Measurements from ENCODE around the gene SLC25A19. TPM values are rescaled to one million over a fixed set of nuclear protein-coding genes. Genes with fewer than 3 reads are reported as not detected.

SLC25A19 gene
- total and polyA plus RNA-seq, 10 of the 15 experiments (the other 5 are each of a cell fraction or from before 2014, with no cell fraction given): 32.9 to 91.6 (median 53.7) TPM

DNA sequence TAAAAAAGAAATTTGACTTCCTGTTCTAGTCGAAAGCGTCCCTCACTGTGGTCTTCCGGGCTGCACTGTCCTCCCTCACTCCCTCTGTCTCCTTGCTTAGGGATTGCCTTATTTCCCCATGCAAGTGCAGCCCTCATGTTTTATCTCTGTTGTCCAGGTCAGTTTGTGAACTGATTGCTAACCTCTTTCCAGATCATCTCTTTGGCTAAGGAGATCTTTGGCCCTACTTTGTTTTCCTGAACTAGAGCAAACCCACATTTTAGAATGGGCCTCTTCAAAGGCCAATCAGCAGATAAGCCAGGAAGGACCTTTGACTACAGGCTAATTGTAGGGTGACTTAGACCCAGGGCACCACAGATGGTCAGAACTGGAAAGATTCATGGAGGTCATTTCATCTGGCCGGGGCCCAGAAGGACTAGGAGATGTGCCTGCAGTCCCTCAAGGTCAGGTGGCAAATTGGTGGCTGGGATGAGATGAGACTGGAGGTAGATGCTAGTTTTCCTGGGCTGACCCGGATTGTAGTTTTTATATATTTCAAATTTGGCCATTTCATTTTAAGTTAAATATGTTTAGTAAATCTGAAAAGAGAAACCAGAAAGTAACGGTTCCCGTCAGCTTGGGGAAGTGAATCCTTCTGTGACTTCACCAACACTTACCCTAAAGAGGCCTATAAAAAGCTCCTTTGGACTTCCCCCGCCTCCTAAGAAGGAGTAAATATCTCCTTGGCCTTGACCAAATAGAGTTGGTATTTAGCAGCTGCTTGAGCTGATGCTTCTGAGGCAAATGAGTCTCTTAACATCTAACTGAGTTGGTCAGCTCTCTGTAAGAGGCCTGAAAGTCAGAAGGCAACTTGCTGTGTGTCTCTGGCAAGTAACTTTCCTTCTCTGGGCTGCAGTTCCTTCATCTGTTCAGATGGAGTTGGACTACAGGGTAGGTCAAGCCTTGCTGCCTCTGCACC is 6.2 kb upstream of the SLC25A19 start:
- FAIRE-seq: peak; percentile 84
- TF ChIP-seq, protein P1, sequence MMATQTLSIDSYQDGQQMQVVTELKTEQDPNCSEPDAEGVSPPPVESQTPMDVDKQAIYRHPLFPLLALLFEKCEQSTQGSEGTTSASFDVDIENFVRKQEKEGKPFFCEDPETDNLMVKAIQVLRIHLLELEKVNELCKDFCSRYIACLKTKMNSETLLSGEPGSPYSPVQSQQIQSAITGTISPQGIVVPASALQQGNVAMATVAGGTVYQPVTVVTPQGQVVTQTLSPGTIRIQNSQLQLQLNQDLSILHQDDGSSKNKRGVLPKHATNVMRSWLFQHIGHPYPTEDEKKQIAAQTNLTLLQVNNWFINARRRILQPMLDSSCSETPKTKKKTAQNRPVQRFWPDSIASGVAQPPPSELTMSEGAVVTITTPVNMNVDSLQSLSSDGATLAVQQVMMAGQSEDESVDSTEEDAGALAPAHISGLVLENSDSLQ (IDR thresholded peaks at IDR 0.05): no peak
- TF ChIP-seq RCOR1 (conservative IDR thresholded peaks at IDR 0.05; ENCODE audit: low read depth, low read length) (0 out of 2 replicates have a peak, but pooled peaks have one; percentile 85), ZSCAN29 (IDR thresholded peaks at IDR 0.05) (0 out of 2 replicates have a peak, but pooled peaks have one; percentile 5), YBX1 (IDR thresholded peaks at IDR 0.05) (no peak), POLR2AphosphoS2 (IDR thresholded peaks at IDR 0.05; ENCODE audit: low read depth, low read length) (peak; percentile 78), WRNIP1 (IDR thresholded peaks at IDR 0.05; ENCODE audit: borderline replicate concordance, low read depth, low read length) (no peak), ATF7 (IDR thresholded peaks at IDR 0.05; ENCODE audit: low read depth) (peak; percentile 97), JUNB (IDR thresholded peaks at IDR 0.05) (peak; percentile 95), HCFC1 (IDR thresholded peaks at IDR 0.05; ENCODE audit: low read length) (no peak), ZNF24 (IDR thresholded peaks at IDR 0.05) (peak; percentile 72), RBBP5 (conservative IDR thresholded peaks at IDR 0.05) (0 out of 2 replicates have a peak, but pooled peaks have one; percentile 50), MTA3 (IDR thresholded peaks at IDR 0.05; ENCODE audit: borderline replicate concordance, low read length) (peak; percentile 66)
- TF ChIP-seq, protein P2, sequence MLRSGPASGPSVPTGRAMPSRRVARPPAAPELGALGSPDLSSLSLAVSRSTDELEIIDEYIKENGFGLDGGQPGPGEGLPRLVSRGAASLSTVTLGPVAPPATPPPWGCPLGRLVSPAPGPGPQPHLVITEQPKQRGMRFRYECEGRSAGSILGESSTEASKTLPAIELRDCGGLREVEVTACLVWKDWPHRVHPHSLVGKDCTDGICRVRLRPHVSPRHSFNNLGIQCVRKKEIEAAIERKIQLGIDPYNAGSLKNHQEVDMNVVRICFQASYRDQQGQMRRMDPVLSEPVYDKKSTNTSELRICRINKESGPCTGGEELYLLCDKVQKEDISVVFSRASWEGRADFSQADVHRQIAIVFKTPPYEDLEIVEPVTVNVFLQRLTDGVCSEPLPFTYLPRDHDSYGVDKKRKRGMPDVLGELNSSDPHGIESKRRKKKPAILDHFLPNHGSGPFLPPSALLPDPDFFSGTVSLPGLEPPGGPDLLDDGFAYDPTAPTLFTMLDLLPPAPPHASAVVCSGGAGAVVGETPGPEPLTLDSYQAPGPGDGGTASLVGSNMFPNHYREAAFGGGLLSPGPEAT (IDR thresholded peaks at IDR 0.05; ENCODE audit: low read depth): peak; percentile 95
- TF ChIP-seq, protein P3, sequence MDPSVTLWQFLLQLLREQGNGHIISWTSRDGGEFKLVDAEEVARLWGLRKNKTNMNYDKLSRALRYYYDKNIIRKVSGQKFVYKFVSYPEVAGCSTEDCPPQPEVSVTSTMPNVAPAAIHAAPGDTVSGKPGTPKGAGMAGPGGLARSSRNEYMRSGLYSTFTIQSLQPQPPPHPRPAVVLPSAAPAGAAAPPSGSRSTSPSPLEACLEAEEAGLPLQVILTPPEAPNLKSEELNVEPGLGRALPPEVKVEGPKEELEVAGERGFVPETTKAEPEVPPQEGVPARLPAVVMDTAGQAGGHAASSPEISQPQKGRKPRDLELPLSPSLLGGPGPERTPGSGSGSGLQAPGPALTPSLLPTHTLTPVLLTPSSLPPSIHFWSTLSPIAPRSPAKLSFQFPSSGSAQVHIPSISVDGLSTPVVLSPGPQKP (IDR thresholded peaks at IDR 0.05; ENCODE audit: low read depth, low read length): no peak
- TF ChIP-seq, protein P4, sequence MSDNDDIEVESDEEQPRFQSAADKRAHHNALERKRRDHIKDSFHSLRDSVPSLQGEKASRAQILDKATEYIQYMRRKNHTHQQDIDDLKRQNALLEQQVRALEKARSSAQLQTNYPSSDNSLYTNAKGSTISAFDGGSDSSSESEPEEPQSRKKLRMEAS (IDR thresholded peaks at IDR 0.05; ENCODE audit: low read depth, low read length): 0 out of 2 replicates have a peak, but pooled peaks have one; percentile 11
- TF ChIP-seq, protein P5, sequence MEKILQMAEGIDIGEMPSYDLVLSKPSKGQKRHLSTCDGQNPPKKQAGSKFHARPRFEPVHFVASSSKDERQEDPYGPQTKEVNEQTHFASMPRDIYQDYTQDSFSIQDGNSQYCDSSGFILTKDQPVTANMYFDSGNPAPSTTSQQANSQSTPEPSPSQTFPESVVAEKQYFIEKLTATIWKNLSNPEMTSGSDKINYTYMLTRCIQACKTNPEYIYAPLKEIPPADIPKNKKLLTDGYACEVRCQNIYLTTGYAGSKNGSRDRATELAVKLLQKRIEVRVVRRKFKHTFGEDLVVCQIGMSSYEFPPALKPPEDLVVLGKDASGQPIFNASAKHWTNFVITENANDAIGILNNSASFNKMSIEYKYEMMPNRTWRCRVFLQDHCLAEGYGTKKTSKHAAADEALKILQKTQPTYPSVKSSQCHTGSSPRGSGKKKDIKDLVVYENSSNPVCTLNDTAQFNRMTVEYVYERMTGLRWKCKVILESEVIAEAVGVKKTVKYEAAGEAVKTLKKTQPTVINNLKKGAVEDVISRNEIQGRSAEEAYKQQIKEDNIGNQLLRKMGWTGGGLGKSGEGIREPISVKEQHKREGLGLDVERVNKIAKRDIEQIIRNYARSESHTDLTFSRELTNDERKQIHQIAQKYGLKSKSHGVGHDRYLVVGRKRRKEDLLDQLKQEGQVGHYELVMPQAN (conservative IDR thresholded peaks at IDR 0.05): peak; percentile 46; the same call in 1 of the 2 replicates

More for the DNA sequence above, 6.2 kb upstream of the SLC25A19 start:
- Histone ChIP-seq H3K27ac (ENCODE audit: control insufficient read depth, insufficient read depth) (peak overlapping the region; percentile 97), H3K27me3 (replicated peaks in 1 of 2; ENCODE audit: control insufficient read depth in 2 of 2, insufficient read depth in 2 of 2, low read length in 1 of 2) (no peaks in the 10 kb centered on the region), H3K9me3 (replicated peaks; ENCODE audit: control insufficient read depth, insufficient read depth, low read length) (no peaks in the 10 kb centered on the region), H4K20me1 (ENCODE audit: control insufficient read depth, insufficient read depth) (no peaks in the 10 kb centered on the region), H3K36me3 (ENCODE audit: control insufficient read depth in 2 of 2, insufficient read depth in 2 of 2, low read length in 1 of 2) (no peaks in the 10 kb centered on the region), H3K79me2 (ENCODE audit: control insufficient read depth, insufficient read depth, low read length) (peaks cover 1% of the 10 kb centered on the region; the same call in 1 of the 2 replicates), H3K9ac (ENCODE audit: control insufficient read depth, insufficient read depth, low read length) (peak overlapping the region; percentile 94), H3K4me3 (peak overlapping the region; percentile 59; the same call in 1 of the 2 replicates), H3K4me2 (ENCODE audit: control insufficient read depth, insufficient read depth) (peak overlapping the region; percentile 95), H2AFZ (ENCODE audit: control insufficient read depth, low read depth, low read length) (no peak overlapping the region), H3K4me1 (ENCODE audit: control insufficient read depth, insufficient read depth, low read length) (peaks cover 68% of the 10 kb centered on the region)
- ChIA-PET RAD21 (ENCODE audit: unreplicated experiment) (interaction anchor here (0.6 to 13.2 kb wide), 19 partner anchors 8 to 221 kb away, joined by 3 to 364 read pairs (median 8); partner anchors contain the start of genes GRB2, MIF4GD, TMEM94 and TSEN54), CTCF (interaction anchor here (0.7 to 3.7 kb wide), 15 partner anchors 12 to 120 kb away, joined by 3 to 48 read pairs (median 5); partner anchors contain the start of gene MIF4GD), SMC1A (ENCODE audit: uncharacterized antibody, unreplicated experiment) (interaction anchor here (0.6 to 13.6 kb wide), 19 partner anchors 21 to 478 kb away, joined by 3 to 243 read pairs (median 4); partner anchors contain the start of genes GGA3 and MRPS7), POLR2A (interaction anchor here (0.7 to 14.5 kb wide), 19 partner anchors 10 to 337 kb away, joined by 3 to 255 read pairs (median 5); partner anchors contain the start of genes GGA3, GRB2, MIF4GD and MRPS7)
- TSS peak; percentile 92 for BruUV-seq (replicated peaks)
- ATAC-seq (peak; percentile 74), DNase-seq (ENCODE audit: low read depth, low spot score) (peak; percentile 97)
- under 1% methylated on average over 8 of the region's 8 CpGs for WGBS (ENCODE audit: insufficient coverage, insufficient replicate concordance, low lambda C conversion rate, missing lambda C conversion rate)
- in situ Hi-C loops (cut with MboI) (no loop called here), intact Hi-C loops (cut with micrococcal nuclease; ENCODE audit: unreplicated experiment) (loop anchor here (1.0 kb wide), 1 partner anchor 21 kb away; no protein-coding TSS in a partner anchor)

Measured in GM12878 (cell line).